K562 (cell line): Measurements from ENCODE around the gene PIK3R1. TPM values are rescaled to one million over a fixed set of nuclear protein-coding genes. Genes with fewer than 3 reads are reported as not detected.
A peak's percentile ranks its signal among the peaks of the same experiment; 100 is the strongest.

ENCODE experiments used
- ARNT ChIP-seq, 2 experiments: fragments of 450-650 bp; IDR thresholded peaks; 2 replicates each; pipeline ENCODE4 v1.6.1; 2016; ENCODE audit warnings: mild to moderate bottlenecking in 1 of 2
- C11orf30 ChIP-seq: fragments of 450-650 bp; IDR thresholded peaks from 2 replicates; pipeline ENCODE4 v1.6.1; 2016; ENCODE audit warnings: low read depth, mild to moderate bottlenecking
- CC2D1A ChIP-seq: fragments of 450-650 bp; IDR thresholded peaks from 2 replicates; pipeline ENCODE4 v1.6.1; 2017; ENCODE audit warnings: mild to moderate bottlenecking
- EP400 ChIP-seq: fragments of 450-650 bp; IDR thresholded peaks from 2 replicates; pipeline ENCODE4 v1.6.1; 2017; ENCODE audit warnings: antibody characterized with exemption, mild to moderate bottlenecking, moderate library complexity
- ZNF316 ChIP-seq: fragments of 450-650 bp; IDR thresholded peaks from 2 replicates; pipeline ENCODE4 v1.6.1; 2016
- polyA plus RNA-seq, 8 experiments: library from polyadenylated mRNA; depleted of rRNA in 4 of 8; stranded (reverse) in 5 of 8; unstranded in 3 of 8; fragments of >200 nt; fragmentation: Nextera tagmentation in 2 of 8; fragmentation: Illumina TruSeq in 1 of 8; extraction: Ambion mirVana in 2 of 8; extraction: Trizol in 1 of 8; gene quantifications; 2 replicates each; pipeline versions ENCODE4 v1.2.1 to v1.2.3, GENCODE V29; 2011 to 2014; ENCODE audit warnings: inconsistent platforms in 1 of 8, missing spikeins in 1 of 8
- total RNA-seq, 7 experiments: library from RNA; depleted of rRNA in 6 of 7; stranded (reverse); fragments of >200 nt in 6 of 7; fragmentation: Illumina TruSeq in 2 of 7; extraction: Trizol in 2 of 7; gene quantifications; 2 replicates each; pipeline versions ENCODE4 v1.2.1 to v1.2.3, GENCODE V29; 2011 to 2021; ENCODE audit warnings: low replicate concordance in 1 of 7
- TF ChIP-seq, protein P1 (sequence below), 3 experiments: IDR thresholded peaks in 2 of 3; conservative IDR thresholded peaks in 1 of 3; 2 replicates each; pipeline ENCODE4 v1.5.1; 2011 to 2012; ENCODE audit warnings: low read length in 3 of 3, mild to moderate bottlenecking in 3 of 3, control low read depth in 2 of 3, improper control_type of control experiment in 1 of 3, inconsistent platforms in 1 of 3, low read depth in 1 of 3, mixed read lengths in 1 of 3, moderate library complexity in 1 of 3; ENCODE audit not compliant: insufficient read depth in 2 of 3
- TF ChIP-seq, protein P2 (sequence below), 2 experiments: fragments of 450-650 bp; conservative IDR thresholded peaks; 2 replicates each; pipeline ENCODE4 v1.6.1; 2017; ENCODE audit warnings: mild to moderate bottlenecking in 2 of 2, moderate library complexity in 2 of 2
- TF ChIP-seq, protein P3 (sequence below), 2 experiments: fragments of 450-650 bp; formaldehyde crosslinking in 1 of 2; IDR thresholded peaks; 2 replicates each; pipeline versions ENCODE4 v1.4.0 to v1.6.1; 2014 to 2020; ENCODE audit warnings: mild to moderate bottlenecking in 2 of 2, borderline replicate concordance in 1 of 2, low read depth in 1 of 2
- TF ChIP-seq, protein P4 (sequence below): fragments of 450-650 bp; IDR thresholded peaks from 2 replicates; pipeline ENCODE4 v1.6.1; 2016; ENCODE audit warnings: mild to moderate bottlenecking
- TF ChIP-seq, protein P5 (sequence below): fragments of 250-450 bp; sonication (Bioruptor Pico); IDR thresholded peaks from 2 replicates; pipeline ENCODE4 v1.4.0; 2020; ENCODE audit warnings: mild to moderate bottlenecking

The PIK3R1 gene
- total and polyA plus RNA-seq, 9 of the 15 experiments (the other 6 are each of a cell fraction or from before 2014, with no cell fraction given) = 1.1 to 9.7 (median 4.8) TPM

DNA sequence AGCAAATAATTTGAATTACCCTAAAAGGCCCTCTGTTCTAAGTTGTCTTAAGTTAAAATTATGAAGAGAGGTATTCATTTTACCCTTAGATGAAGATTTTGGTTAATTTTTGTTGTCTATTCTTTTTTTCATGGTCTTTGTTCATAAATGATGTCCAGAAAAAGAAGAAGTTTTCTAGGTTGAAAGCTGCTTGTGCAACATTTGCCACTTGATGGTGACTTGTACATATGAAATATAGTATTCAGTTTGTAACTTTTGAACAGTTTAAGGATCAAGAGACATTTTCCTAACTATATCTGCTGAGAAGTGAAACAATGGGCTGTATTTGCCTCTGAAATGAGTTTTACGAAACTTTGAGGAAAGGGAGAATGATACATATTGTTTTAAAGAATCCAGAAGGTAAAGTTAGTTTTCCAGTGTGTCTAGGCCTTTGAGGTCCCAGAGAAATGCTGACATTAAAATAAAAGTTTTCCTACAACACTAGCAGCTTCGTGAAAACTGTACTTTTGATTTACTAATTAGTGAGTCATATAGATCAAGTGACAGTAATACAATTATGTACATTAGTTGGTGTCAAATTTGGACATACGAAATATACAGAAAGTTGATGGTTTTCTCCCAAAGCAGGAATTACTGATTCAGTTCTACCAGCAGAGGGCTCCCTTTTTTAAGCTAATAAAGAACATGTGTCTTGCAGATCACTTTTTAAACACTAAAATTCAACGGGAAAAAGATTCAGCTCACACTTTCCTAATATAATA is 70.5 kb downstream of the PIK3R1 start (continued):
- TF ChIP-seq, protein P1, sequence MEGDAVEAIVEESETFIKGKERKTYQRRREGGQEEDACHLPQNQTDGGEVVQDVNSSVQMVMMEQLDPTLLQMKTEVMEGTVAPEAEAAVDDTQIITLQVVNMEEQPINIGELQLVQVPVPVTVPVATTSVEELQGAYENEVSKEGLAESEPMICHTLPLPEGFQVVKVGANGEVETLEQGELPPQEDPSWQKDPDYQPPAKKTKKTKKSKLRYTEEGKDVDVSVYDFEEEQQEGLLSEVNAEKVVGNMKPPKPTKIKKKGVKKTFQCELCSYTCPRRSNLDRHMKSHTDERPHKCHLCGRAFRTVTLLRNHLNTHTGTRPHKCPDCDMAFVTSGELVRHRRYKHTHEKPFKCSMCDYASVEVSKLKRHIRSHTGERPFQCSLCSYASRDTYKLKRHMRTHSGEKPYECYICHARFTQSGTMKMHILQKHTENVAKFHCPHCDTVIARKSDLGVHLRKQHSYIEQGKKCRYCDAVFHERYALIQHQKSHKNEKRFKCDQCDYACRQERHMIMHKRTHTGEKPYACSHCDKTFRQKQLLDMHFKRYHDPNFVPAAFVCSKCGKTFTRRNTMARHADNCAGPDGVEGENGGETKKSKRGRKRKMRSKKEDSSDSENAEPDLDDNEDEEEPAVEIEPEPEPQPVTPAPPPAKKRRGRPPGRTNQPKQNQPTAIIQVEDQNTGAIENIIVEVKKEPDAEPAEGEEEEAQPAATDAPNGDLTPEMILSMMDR (IDR thresholded peaks at IDR 0.05 in 2 of 3, conservative IDR thresholded peaks at IDR 0.05 in 1 of 3; ENCODE audit: insufficient read depth in 2 of 3, low read depth in 1 of 3, low read length in 3 of 3) = peak; percentile 53 to 87 (median 58); a peak in 4 of 6 replicates
- TF ChIP-seq, protein P2, sequence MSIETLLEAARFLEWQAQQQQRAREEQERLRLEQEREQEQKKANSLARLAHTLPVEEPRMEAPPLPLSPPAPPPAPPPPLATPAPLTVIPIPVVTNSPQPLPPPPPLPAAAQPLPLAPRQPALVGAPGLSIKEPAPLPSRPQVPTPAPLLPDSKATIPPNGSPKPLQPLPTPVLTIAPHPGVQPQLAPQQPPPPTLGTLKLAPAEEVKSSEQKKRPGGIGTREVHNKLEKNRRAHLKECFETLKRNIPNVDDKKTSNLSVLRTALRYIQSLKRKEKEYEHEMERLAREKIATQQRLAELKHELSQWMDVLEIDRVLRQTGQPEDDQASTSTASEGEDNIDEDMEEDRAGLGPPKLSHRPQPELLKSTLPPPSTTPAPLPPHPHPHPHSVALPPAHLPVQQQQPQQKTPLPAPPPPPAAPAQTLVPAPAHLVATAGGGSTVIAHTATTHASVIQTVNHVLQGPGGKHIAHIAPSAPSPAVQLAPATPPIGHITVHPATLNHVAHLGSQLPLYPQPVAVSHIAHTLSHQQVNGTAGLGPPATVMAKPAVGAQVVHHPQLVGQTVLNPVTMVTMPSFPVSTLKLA (conservative IDR thresholded peaks at IDR 0.05) = 0 out of 4 replicates have a peak, but pooled peaks of 1 of the 2 experiments have one; percentile 20
- TF ChIP-seq, protein P3, sequence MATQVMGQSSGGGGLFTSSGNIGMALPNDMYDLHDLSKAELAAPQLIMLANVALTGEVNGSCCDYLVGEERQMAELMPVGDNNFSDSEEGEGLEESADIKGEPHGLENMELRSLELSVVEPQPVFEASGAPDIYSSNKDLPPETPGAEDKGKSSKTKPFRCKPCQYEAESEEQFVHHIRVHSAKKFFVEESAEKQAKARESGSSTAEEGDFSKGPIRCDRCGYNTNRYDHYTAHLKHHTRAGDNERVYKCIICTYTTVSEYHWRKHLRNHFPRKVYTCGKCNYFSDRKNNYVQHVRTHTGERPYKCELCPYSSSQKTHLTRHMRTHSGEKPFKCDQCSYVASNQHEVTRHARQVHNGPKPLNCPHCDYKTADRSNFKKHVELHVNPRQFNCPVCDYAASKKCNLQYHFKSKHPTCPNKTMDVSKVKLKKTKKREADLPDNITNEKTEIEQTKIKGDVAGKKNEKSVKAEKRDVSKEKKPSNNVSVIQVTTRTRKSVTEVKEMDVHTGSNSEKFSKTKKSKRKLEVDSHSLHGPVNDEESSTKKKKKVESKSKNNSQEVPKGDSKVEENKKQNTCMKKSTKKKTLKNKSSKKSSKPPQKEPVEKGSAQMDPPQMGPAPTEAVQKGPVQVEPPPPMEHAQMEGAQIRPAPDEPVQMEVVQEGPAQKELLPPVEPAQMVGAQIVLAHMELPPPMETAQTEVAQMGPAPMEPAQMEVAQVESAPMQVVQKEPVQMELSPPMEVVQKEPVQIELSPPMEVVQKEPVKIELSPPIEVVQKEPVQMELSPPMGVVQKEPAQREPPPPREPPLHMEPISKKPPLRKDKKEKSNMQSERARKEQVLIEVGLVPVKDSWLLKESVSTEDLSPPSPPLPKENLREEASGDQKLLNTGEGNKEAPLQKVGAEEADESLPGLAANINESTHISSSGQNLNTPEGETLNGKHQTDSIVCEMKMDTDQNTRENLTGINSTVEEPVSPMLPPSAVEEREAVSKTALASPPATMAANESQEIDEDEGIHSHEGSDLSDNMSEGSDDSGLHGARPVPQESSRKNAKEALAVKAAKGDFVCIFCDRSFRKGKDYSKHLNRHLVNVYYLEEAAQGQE (IDR thresholded peaks at IDR 0.05; ENCODE audit: borderline replicate concordance) = peak; percentile 91
- TF ChIP-seq, protein P3 (CRISPR knock-in tag; IDR thresholded peaks at IDR 0.05; ENCODE audit: low read depth) = no peak
- TF ChIP-seq CC2D1A (peak; percentile 68), ZNF316 (peak; percentile 62), C11orf30 (peak; percentile 51; the same call in 1 of the 2 replicates), ARNT (IDR thresholded peaks at IDR 0.05) (0 out of 4 replicates have a peak, but pooled peaks of 1 of the 2 experiments have one; percentile 52), EP400 (no peak)
- TF ChIP-seq, protein P4, sequence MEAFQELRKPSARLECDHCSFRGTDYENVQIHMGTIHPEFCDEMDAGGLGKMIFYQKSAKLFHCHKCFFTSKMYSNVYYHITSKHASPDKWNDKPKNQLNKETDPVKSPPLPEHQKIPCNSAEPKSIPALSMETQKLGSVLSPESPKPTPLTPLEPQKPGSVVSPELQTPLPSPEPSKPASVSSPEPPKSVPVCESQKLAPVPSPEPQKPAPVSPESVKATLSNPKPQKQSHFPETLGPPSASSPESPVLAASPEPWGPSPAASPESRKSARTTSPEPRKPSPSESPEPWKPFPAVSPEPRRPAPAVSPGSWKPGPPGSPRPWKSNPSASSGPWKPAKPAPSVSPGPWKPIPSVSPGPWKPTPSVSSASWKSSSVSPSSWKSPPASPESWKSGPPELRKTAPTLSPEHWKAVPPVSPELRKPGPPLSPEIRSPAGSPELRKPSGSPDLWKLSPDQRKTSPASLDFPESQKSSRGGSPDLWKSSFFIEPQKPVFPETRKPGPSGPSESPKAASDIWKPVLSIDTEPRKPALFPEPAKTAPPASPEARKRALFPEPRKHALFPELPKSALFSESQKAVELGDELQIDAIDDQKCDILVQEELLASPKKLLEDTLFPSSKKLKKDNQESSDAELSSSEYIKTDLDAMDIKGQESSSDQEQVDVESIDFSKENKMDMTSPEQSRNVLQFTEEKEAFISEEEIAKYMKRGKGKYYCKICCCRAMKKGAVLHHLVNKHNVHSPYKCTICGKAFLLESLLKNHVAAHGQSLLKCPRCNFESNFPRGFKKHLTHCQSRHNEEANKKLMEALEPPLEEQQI = 0 out of 2 replicates have a peak, but pooled peaks have one; percentile 14
- TF ChIP-seq, protein P5, sequence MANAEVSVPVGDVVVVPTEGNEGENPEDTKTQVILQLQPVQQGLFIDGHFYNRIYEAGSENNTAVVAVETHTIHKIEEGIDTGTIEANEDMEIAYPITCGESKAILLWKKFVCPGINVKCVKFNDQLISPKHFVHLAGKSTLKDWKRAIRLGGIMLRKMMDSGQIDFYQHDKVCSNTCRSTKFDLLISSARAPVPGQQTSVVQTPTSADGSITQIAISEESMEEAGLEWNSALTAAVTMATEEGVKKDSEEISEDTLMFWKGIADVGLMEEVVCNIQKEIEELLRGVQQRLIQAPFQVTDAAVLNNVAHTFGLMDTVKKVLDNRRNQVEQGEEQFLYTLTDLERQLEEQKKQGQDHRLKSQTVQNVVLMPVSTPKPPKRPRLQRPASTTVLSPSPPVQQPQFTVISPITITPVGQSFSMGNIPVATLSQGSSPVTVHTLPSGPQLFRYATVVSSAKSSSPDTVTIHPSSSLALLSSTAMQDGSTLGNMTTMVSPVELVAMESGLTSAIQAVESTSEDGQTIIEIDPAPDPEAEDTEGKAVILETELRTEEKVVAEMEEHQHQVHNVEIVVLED (CRISPR knock-in tag) = no peak
